GM12891 (cell line): Measurements from ENCODE around the gene KMO.

Source experiments
- DNase-seq: peaks from one replicate; pipeline ENCODE4 v3.0.0; 2011; ENCODE audit warnings: low spot score; ENCODE audit not compliant: insufficient read length
- FAIRE-seq: peaks from 2 replicates; lab custom pipeline; 2011; peaks lifted over from hg19 to GRCh38; lab: Jason Lieb, UNC
- PAX5 ChIP-seq: IDR thresholded peaks from 2 replicates; pipeline ENCODE4 v1.6.1; 2011; ENCODE audit warnings: low read length, moderate library complexity, mild to moderate bottlenecking; ENCODE audit not compliant: insufficient read depth, severe bottlenecking
- POLR2A ChIP-seq: IDR thresholded peaks from 2 replicates; pipeline ENCODE4 v1.6.1; 2011; ENCODE audit warnings: low read depth, low read length, control low read depth
- POLR2AphosphoS5 ChIP-seq: IDR thresholded peaks from 2 replicates; pipeline ENCODE4 v1.6.1; 2011; ENCODE audit warnings: low read depth, low read length, control low read depth
- POU2F2 ChIP-seq: IDR thresholded peaks from 2 replicates; pipeline ENCODE4 v1.6.1; 2011; ENCODE audit warnings: low read depth, mild to moderate bottlenecking, control low read depth, low read length, moderate library complexity
- SPI1 ChIP-seq: IDR thresholded peaks from 2 replicates; pipeline ENCODE4 v1.6.1; 2011; ENCODE audit warnings: low read depth, low read length, control low read depth
- TAF1 ChIP-seq: IDR thresholded peaks from 2 replicates; pipeline ENCODE4 v1.6.1; 2011; ENCODE audit warnings: low read depth, low read length, control low read depth

KMO gene

GRCh38 chr1:241637046-241637590 is 104.9 kb downstream of the KMO start:
- TF ChIP-seq SPI1 (no peak), POLR2A (no peak), TAF1 (no peak), PAX5 (no peak), POU2F2 (no peak), POLR2AphosphoS5 (no peak)
- FAIRE-seq (peak; percentile 26), DNase-seq (no peak)

GRCh38 chr1:241637604-241638003 is 105.4 kb downstream of the KMO start:
- DNase-seq = no peak
- TF ChIP-seq SPI1 = no peak
- no peak for TF ChIP-seq TAF1
- TF ChIP-seq POLR2A = no peak
- TF ChIP-seq PAX5 = no peak
- FAIRE-seq = no peak

GRCh38 chr1:241638099-241638682 is 106.0 kb downstream of the KMO start:
- DNase-seq = no peak
- FAIRE-seq = no peak
- no peak for TF ChIP-seq POLR2AphosphoS5
- TF ChIP-seq POLR2A = no peak
- TF ChIP-seq TAF1 = no peak
- TF ChIP-seq POU2F2 = no peak
- no peak for TF ChIP-seq PAX5
- no peak for TF ChIP-seq SPI1

- no peak for TF ChIP-seq TAF1
- TF ChIP-seq SPI1 = no peak
- TF ChIP-seq POU2F2 = no peak
- TF ChIP-seq POLR2AphosphoS5 = no peak
- no peak for TF ChIP-seq PAX5
- no peak for TF ChIP-seq POLR2A
- FAIRE-seq (peak; percentile 38), DNase-seq (no peak)
Measured at GRCh38 chr1:241638909-241639622, 106.9 kb downstream of the KMO start.

- peak; percentile 46 for DNase-seq
- TF ChIP-seq SPI1 (no peak), POU2F2 (0 out of 2 replicates have a peak, but pooled peaks have one; percentile 29)
- FAIRE-seq = peak; percentile 58
Measured at GRCh38 chr1:241639623-241640148, 107.5 kb downstream of the KMO start.

- no peak for TF ChIP-seq SPI1
- TF ChIP-seq POLR2AphosphoS5 = peak; percentile 79; the same call in 1 of the 2 replicates
- TF ChIP-seq PAX5 = no peak
- TF ChIP-seq TAF1 = peak; percentile 79; the same call in 1 of the 2 replicates
- peak; percentile 86 for TF ChIP-seq POLR2A
- 0 out of 2 replicates have a peak, but pooled peaks have one; percentile 2 for TF ChIP-seq POU2F2
- FAIRE-seq (peak; percentile 96), DNase-seq (peak; percentile 88)
Measured at GRCh38 chr1:241640149-241640866, 108.1 kb downstream of the KMO start, which contains the start of the genes CHML and OPN3. Gene CHML, minus strand, starts transcription at chr1:241640369. Its CDS starts 4,603 bp downstream, at chr1:241635766. Gene OPN3, minus strand, starts transcription at chr1:241640369. Its CDS starts 115 bp downstream, at chr1:241640254.

- no peak for TF ChIP-seq TAF1
- TF ChIP-seq POLR2A = no peak
- no peak for TF ChIP-seq SPI1
- no peak for TF ChIP-seq POLR2AphosphoS5
- no peak for TF ChIP-seq PAX5
- TF ChIP-seq POU2F2 = no peak
- DNase-seq = no peak
- no peak for FAIRE-seq
Measured at GRCh38 chr1:241640867-241641622, 108.9 kb downstream of the KMO start.

- no peak for TF ChIP-seq TAF1
- TF ChIP-seq POLR2AphosphoS5 = no peak
- TF ChIP-seq POU2F2 = no peak
- TF ChIP-seq SPI1 = no peak
- TF ChIP-seq PAX5 = no peak
- TF ChIP-seq POLR2A = no peak
Measured at GRCh38 chr1:241641773-241642592, 109.8 kb downstream of the KMO start.

GRCh38 chr1:241642593-241642944 is 110.4 kb downstream of the KMO start:
- no peak for FAIRE-seq
- no peak for TF ChIP-seq TAF1
- TF ChIP-seq POLR2AphosphoS5 = no peak
- TF ChIP-seq POU2F2 = no peak
- TF ChIP-seq POLR2A = no peak
- TF ChIP-seq SPI1 = no peak
- no peak for TF ChIP-seq PAX5
- DNase-seq = no peak

More at GRCh38 chr1:241641773-241642592, 109.8 kb downstream of the KMO start:
- no peak for DNase-seq
- FAIRE-seq = no peak
